NCI-H2107 (cell line): ENCODE results near the gene CORO1C.

Source experiments
- DNase-seq: peaks from one replicate; lab custom pipeline; 2025; lab: John Stamatoyannopoulos, UW

Gene CORO1C

GRCh38 chr12:108696111-108696995 is 35.0 kb downstream of the CORO1C start:
- DNase-seq, result peak; percentile 71

GRCh38 chr12:108694812-108695278 is 36.5 kb downstream of the CORO1C start:
- no peak for DNase-seq

GRCh38 chr12:108693751-108694150 is 37.6 kb downstream of the CORO1C start:
- no peak for DNase-seq

GRCh38 chr12:108693186-108693730 is 38.1 kb downstream of the CORO1C start:
- no peak for DNase-seq

GRCh38 chr12:108691998-108692808 is 39.1 kb downstream of the CORO1C start:
- DNase-seq, result peak; percentile 92

- peak; percentile 92 for DNase-seq
Observed at GRCh38 chr12:108691175-108691997, 39.9 kb downstream of the CORO1C start.

- DNase-seq, result no peak
Observed at GRCh38 chr12:108690542-108691174, 40.7 kb downstream of the CORO1C start.

- no peak for DNase-seq
Observed at GRCh38 chr12:108690191-108690518, 41.2 kb downstream of the CORO1C start.

- no peak for DNase-seq
Observed at GRCh38 chr12:108689314-108690190, 41.8 kb downstream of the CORO1C start.

- DNase-seq, result no peak
Observed at GRCh38 chr12:108686780-108687179, 44.5 kb downstream of the CORO1C start.

GRCh38 chr12:108685469-108686260 is 45.7 kb downstream of the CORO1C start:
- DNase-seq, result no peak

- no peak for DNase-seq
Observed at GRCh38 chr12:108683906-108684556, 47.3 kb downstream of the CORO1C start.

GRCh38 chr12:108681317-108681716 is 50.0 kb downstream of the CORO1C start:
- no peak for DNase-seq

GRCh38 chr12:108679106-108679681 is 52.1 kb downstream of the CORO1C start:
- DNase-seq, result no peak

- DNase-seq, result no peak
Observed at GRCh38 chr12:108678104-108678730, 53.1 kb downstream of the CORO1C start.

GRCh38 chr12:108677381-108677780 is 53.9 kb downstream of the CORO1C start:
- no peak for DNase-seq

GRCh38 chr12:108676707-108677106 is 54.6 kb downstream of the CORO1C start:
- no peak for DNase-seq

GRCh38 chr12:108675792-108676191 is 55.5 kb downstream of the CORO1C start:
- DNase-seq, result no peak
